Spleen (tissue), 11 donors: ENCODE data around the gene MRGPRX2. TPM values are rescaled to one million over a fixed set of nuclear protein-coding genes. Genes with fewer than 3 reads are reported as not detected.

Experiments used
- DNase-seq: peaks from one replicate; pipeline ENCODE4 v3.0.0-alpha.2; 2020
- H3K27ac ChIP-seq, 8 donors: fragments of 200-600 bp; sonication (generic) in 7 of 8; 1 replicate in 4 of 8; 2 replicates in 4 of 8; pipeline versions ENCODE4 v1.5.0 to v1.8.0; 2016 to 2021; ENCODE audit warnings: inconsistent platforms in 4 of 8, mild to moderate bottlenecking in 4 of 8, moderate library complexity in 1 of 8
- H3K27me3 ChIP-seq, 7 donors: fragments of 200-600 bp; sonication (generic) in 6 of 7; replicated peaks in 1 of 7; 1 replicate in 4 of 7; 2 replicates in 3 of 7; pipeline versions ENCODE4 v1.5.0 to v1.8.0; 2016 to 2021; ENCODE audit warnings: inconsistent platforms in 3 of 7, mild to moderate bottlenecking in 1 of 7
- H3K36me3 ChIP-seq, 6 donors: fragments of 200-600 bp; sonication (generic) in 5 of 6; 1 replicate in 4 of 6; 2 replicates in 2 of 6; pipeline versions ENCODE4 v1.5.0 to v1.8.0; 2016 to 2021; ENCODE audit warnings: inconsistent platforms in 2 of 6
- H3K4me1 ChIP-seq, 6 donors: fragments of 200-600 bp; sonication (generic) in 5 of 6; 1 replicate in 3 of 6; 2 replicates in 3 of 6; pipeline versions ENCODE4 v1.5.0 to v1.8.0; 2016 to 2021; ENCODE audit warnings: inconsistent platforms in 3 of 6
- H3K4me3 ChIP-seq, 8 donors: fragments of 200-600 bp; sonication (generic) in 7 of 8; 1 replicate in 4 of 8; 2 replicates in 4 of 8; pipeline versions ENCODE4 v1.5.0 to v1.8.0; 2016 to 2021; ENCODE audit warnings: inconsistent platforms in 4 of 8, mild to moderate bottlenecking in 4 of 8, moderate library complexity in 2 of 8
- H3K9me3 ChIP-seq, 8 donors: fragments of 200-600 bp; sonication (generic) in 7 of 8; 1 replicate in 4 of 8; 2 replicates in 4 of 8; pipeline versions ENCODE4 v1.5.0 to v1.8.0; 2016 to 2021; ENCODE audit warnings: inconsistent platforms in 4 of 8
- CTCF ChIP-seq, 11 experiments: fragments of 200-600 bp in 7 of 11; fragments of 450-650 bp in 4 of 11; sonication (generic) in 4 of 11; IDR thresholded peaks in 8 of 11; conservative IDR thresholded peaks in 3 of 11; 1 replicate in 7 of 11; 2 replicates in 4 of 11; pipeline versions ENCODE4 v1.4.0 to v1.8.0; 2016 to 2021; ENCODE audit warnings: antibody characterized with exemption in 11 of 11, inconsistent platforms in 4 of 11, mild to moderate bottlenecking in 1 of 11
- POLR2A ChIP-seq, 3 donors: fragments of 450-650 bp; IDR thresholded peaks; one replicate each; pipeline ENCODE4 v1.5.1; 2017; ENCODE audit warnings: antibody characterized with exemption in 3 of 3, mild to moderate bottlenecking in 1 of 3
- POLR2AphosphoS5 ChIP-seq, 3 donors: sonication (generic); formaldehyde crosslinking; IDR thresholded peaks; one replicate each; pipeline ENCODE4 v1.5.1; 2017; ENCODE audit warnings: antibody characterized with exemption in 3 of 3
- WGBS, 5 donors: extraction: QIAGEN DNeasy Blood & Tissue Kit in 3 of 5; methylation state at CpG; one replicate each; pipeline versions ENCODE4 v1.1.5 to v1.1.7; 2013 to 2018; 5-methylcytosine and 5-hydroxymethylcytosine counted together
- intact Hi-C: fragments of 100-400 bp; cut with DNase I; formaldehyde crosslinking; loops from one replicate; pipeline ENCODE4 v1.15.0; 2023; ENCODE audit warnings: low total_unique reads
- polyA plus RNA-seq, 3 donors: library from polyadenylated mRNA; stranded (reverse); fragments of 200-250 nt; gene quantifications; one replicate each; pipeline ENCODE4 v1.2.1, GENCODE V29; 2013
- total RNA-seq, 7 donors: library from RNA; depleted of rRNA in 3 of 7; stranded (reverse); fragments of >200 nt in 3 of 7; fragmentation: NEBNext Ultra II Directional in 4 of 7; extraction: Animal tissue kit (Norgen Biotek cat#: 25700) in 4 of 7; gene quantifications; one replicate each; pipeline versions ENCODE4 v1.1.0 to v1.2.1, GENCODE V29; 2016 to 2021
- donor health status: healthy with polysubstance abuse.
- donor health status: DM: no; HTN: no; CAD: no; lungs with moderate emphysema.
- donor health status: DM: no; HTN: no; CAD: no.
- donor health status: Bipolar disorder and iron deficiency.
- donor health status: healthy.
- donor health status: DM: no; HTN: no; CAD: no.
- donor health status: DM: yes; HTN: yes; CAD: no.

MRGPRX2 gene
- total and polyA plus RNA-seq, 10 donors, result not detected

- Histone ChIP-seq H3K27ac (no peak overlapping the region), H3K4me1 (no peaks in the 10 kb centered on the region), H3K27me3 (peaks cover 0 to 4% (median 0%) of the 10 kb centered on the region in 7 donors), H3K36me3 (no peaks in the 10 kb centered on the region), H3K9me3 (no peaks in the 10 kb centered on the region), H3K4me3 (no peak overlapping the region)
- 84 to 96% (median 89%) methylated on average over 5 of the region's 5 CpGs for WGBS, 5 donors
- intact Hi-C loops, result no loop called here
- no peak for DNase-seq
- no peak for TF ChIP-seq POLR2AphosphoS5 (IDR thresholded peaks at IDR 0.05)
- no peak for TF ChIP-seq POLR2A (IDR thresholded peaks at IDR 0.05)
- TF ChIP-seq CTCF (IDR thresholded peaks at IDR 0.05 in 8 of 11, conservative IDR thresholded peaks at IDR 0.05 in 3 of 11), result no peak
Measured at GRCh38 chr11:19089421-19089820, 28.9 kb upstream of the MRGPRX2 start.

- intact Hi-C loops, result no loop called here
- peaks cover 0 to under 1% (median 0%) of the 10 kb centered on the region in 7 donors for H3K27me3 ChIP-seq
- H3K36me3 ChIP-seq, result no peaks in the 10 kb centered on the region
- no peak for TF ChIP-seq CTCF (IDR thresholded peaks at IDR 0.05 in 8 of 11, conservative IDR thresholded peaks at IDR 0.05 in 3 of 11)
- no peak for TF ChIP-seq POLR2AphosphoS5 (IDR thresholded peaks at IDR 0.05)
- TF ChIP-seq POLR2A (IDR thresholded peaks at IDR 0.05), result no peak
- no peak for DNase-seq
- 69 to 91% (median 82%) methylated on average over 4 of the region's 4 CpGs for WGBS, 5 donors
- H3K27ac ChIP-seq, result no peak overlapping the region
- H3K4me3 ChIP-seq, result no peak overlapping the region
- no peaks in the 10 kb centered on the region for H3K9me3 ChIP-seq
- H3K4me1 ChIP-seq, result no peaks in the 10 kb centered on the region
Measured at GRCh38 chr11:19088791-19089190, 28.3 kb upstream of the MRGPRX2 start.

- DNase-seq, result no peak
- intact Hi-C loops, result no loop called here
- H3K4me1 ChIP-seq, result no peaks in the 10 kb centered on the region
- H3K27me3 ChIP-seq, result no peaks in the 10 kb centered on the region
- H3K4me3 ChIP-seq, result no peak overlapping the region
- WGBS, 5 donors, result 68 to 85% (median 78%) methylated on average over 8 of the region's 8 CpGs
- TF ChIP-seq CTCF (IDR thresholded peaks at IDR 0.05 in 8 of 11, conservative IDR thresholded peaks at IDR 0.05 in 3 of 11) (no peak), POLR2AphosphoS5 (IDR thresholded peaks at IDR 0.05) (no peak), POLR2A (IDR thresholded peaks at IDR 0.05) (no peak)
- no peaks in the 10 kb centered on the region for H3K36me3 ChIP-seq
- no peaks in the 10 kb centered on the region for H3K9me3 ChIP-seq
- H3K27ac ChIP-seq, result no peak overlapping the region
Measured at GRCh38 chr11:19087658-19088057, 27.1 kb upstream of the MRGPRX2 start.

- intact Hi-C loops, result no loop called here
- no peak for DNase-seq
- Histone ChIP-seq H3K9me3 (no peaks in the 10 kb centered on the region), H3K4me1 (no peaks in the 10 kb centered on the region), H3K36me3 (no peaks in the 10 kb centered on the region), H3K27ac (no peak overlapping the region), H3K27me3 (no peaks in the 10 kb centered on the region), H3K4me3 (no peak overlapping the region)
- WGBS, 5 donors, result 75 to 83% (median 79%) methylated on average over 5 of the region's 5 CpGs
- TF ChIP-seq POLR2A (IDR thresholded peaks at IDR 0.05) (no peak), POLR2AphosphoS5 (IDR thresholded peaks at IDR 0.05) (no peak), CTCF (IDR thresholded peaks at IDR 0.05 in 8 of 11, conservative IDR thresholded peaks at IDR 0.05 in 3 of 11) (no peak)
Measured at GRCh38 chr11:19084661-19085315, 24.3 kb upstream of the MRGPRX2 start.
